Measurements from ENCODE around the gene FBXO21. TPM values are rescaled to one million over a fixed set of nuclear protein-coding genes. Genes with fewer than 3 reads are reported as not detected.

Gene FBXO21
- total and polyA plus RNA-seq, 2 of the 13 experiments (the other 11 are each of a cell fraction or from before 2014, with no cell fraction given) = 15.6 to 32.5 TPM

- TF ChIP-seq HOMEZ (CRISPR knock-in tag; IDR thresholded peaks at IDR 0.05; ENCODE audit: low read depth) = 0 out of 2 replicates have a peak, but pooled peaks have one; percentile 26
- peak; percentile 79 for TF ChIP-seq ELF3 (CRISPR knock-in tag; IDR thresholded peaks at IDR 0.05)
- peak; percentile 92 for TF ChIP-seq SIX4 (CRISPR knock-in tag; IDR thresholded peaks at IDR 0.05)
- TF ChIP-seq PAXIP1 (CRISPR knock-in tag; conservative IDR thresholded peaks at IDR 0.05) = peak; percentile 50; the same call in 1 of the 2 replicates
- TF ChIP-seq ETV5 (CRISPR knock-in tag; IDR thresholded peaks at IDR 0.05; ENCODE audit: borderline replicate concordance) = peak; percentile 40; the same call in 1 of the 2 replicates
- no peak for TF ChIP-seq ZNF180 (CRISPR knock-in tag; IDR thresholded peaks at IDR 0.05; ENCODE audit: borderline replicate concordance, low read depth)
- peak in 1 of 2 experiments; percentile 66; a peak in 1 of 4 replicates for TF ChIP-seq EP300 (IDR thresholded peaks at IDR 0.05; ENCODE audit: low read depth in 2 of 2, low read length in 2 of 2)
- TF ChIP-seq EP300 (CRISPR knock-in tag; IDR thresholded peaks at IDR 0.05; ENCODE audit: borderline replicate concordance) = no peak; the same call in 1 of the 2 replicates
- TF ChIP-seq ZNF556 (CRISPR knock-in tag; IDR thresholded peaks at IDR 0.05; ENCODE audit: borderline replicate concordance) = no peak
- TF ChIP-seq ZMYM4 (CRISPR knock-in tag; IDR thresholded peaks at IDR 0.05) = 0 out of 2 replicates have a peak, but pooled peaks have one; percentile 30
- no peak for TF ChIP-seq ZNF672 (CRISPR knock-in tag; IDR thresholded peaks at IDR 0.05)
- TF ChIP-seq POLR2G (IDR thresholded peaks at IDR 0.05; ENCODE audit: low read depth, low read length) = 0 out of 2 replicates have a peak, but pooled peaks have one; percentile 24
- TF ChIP-seq ZNF264 (CRISPR knock-in tag; IDR thresholded peaks at IDR 0.05) = no peak
- peak; percentile 85 for TF ChIP-seq FOSL2 (CRISPR knock-in tag; IDR thresholded peaks at IDR 0.05)
- TF ChIP-seq ZSCAN20 (CRISPR knock-in tag; IDR thresholded peaks at IDR 0.05; ENCODE audit: borderline replicate concordance) = no peak
- TF ChIP-seq HMG20A (CRISPR knock-in tag; IDR thresholded peaks at IDR 0.05; ENCODE audit: borderline replicate concordance) = peak; percentile 85; the same call in 1 of the 2 replicates
- no peak for TF ChIP-seq NFYB (CRISPR knock-in tag; IDR thresholded peaks at IDR 0.05)
- peak; percentile 70 for TF ChIP-seq ZBTB7B (CRISPR knock-in tag; IDR thresholded peaks at IDR 0.05)
- TF ChIP-seq MAX (IDR thresholded peaks at IDR 0.05) = peak; percentile 31; the same call in 1 of the 2 replicates
- 0 out of 2 replicates have a peak, but pooled peaks have one; percentile 33 for TF ChIP-seq ATF2 (CRISPR knock-in tag; IDR thresholded peaks at IDR 0.05)
- peak; percentile 76; the same call in 1 of the 2 replicates for TF ChIP-seq ZNF3 (CRISPR knock-in tag; IDR thresholded peaks at IDR 0.05)
- TF ChIP-seq PHF20 (CRISPR knock-in tag; IDR thresholded peaks at IDR 0.05) = no peak
- no peak for TF ChIP-seq FOXA1 (IDR thresholded peaks at IDR 0.05)
- peak; percentile 68 for TF ChIP-seq FOXA1 (CRISPR knock-in tag; IDR thresholded peaks at IDR 0.05)
- TF ChIP-seq BHLHE40 (IDR thresholded peaks at IDR 0.05; ENCODE audit: low read length) = peak; percentile 48
- TF ChIP-seq ISL2 (CRISPR knock-in tag; IDR thresholded peaks at IDR 0.05) = 0 out of 2 replicates have a peak, but pooled peaks have one; percentile 26
These were observed 47.2 kb downstream of the FBXO21 start (continued) for GRCh38 chr12:117143008-117143532.

Measured in HepG2 (cell line).